ENCODE data around the gene CTAGE4.
A peak's percentile ranks its signal among the peaks of the same experiment; 100 is the strongest.
"Not testable (repeated sequence)": the region's sequence is repeated elsewhere in the genome, so short reads cannot be mapped to it uniquely, and the experiment has no call there.

CTAGE4 gene

GRCh38 chr7:144205306-144205705, 22.0 kb downstream of the CTAGE4 start:
- not testable (repeated sequence) for DNase-seq
- peak; percentile 43 for ATAC-seq

- not testable (repeated sequence) for ATAC-seq, DNase-seq
Observed at GRCh38 chr7:144217200-144217599, 33.9 kb downstream of the CTAGE4 start.

GRCh38 chr7:144218581-144218980, 35.3 kb downstream of the CTAGE4 start:
- ATAC-seq, DNase-seq: not testable (repeated sequence)

- DNase-seq, ATAC-seq: not testable (repeated sequence)
Observed at GRCh38 chr7:144219149-144219548, 35.9 kb downstream of the CTAGE4 start.

- not testable (repeated sequence) for DNase-seq, ATAC-seq
Observed at GRCh38 chr7:144220531-144220930, 37.3 kb downstream of the CTAGE4 start.

GRCh38 chr7:144223675-144224074, 40.4 kb downstream of the CTAGE4 start:
- not testable (repeated sequence) for ATAC-seq

GRCh38 chr7:144226866-144227265, 43.6 kb downstream of the CTAGE4 start:
- not testable (repeated sequence) for DNase-seq, ATAC-seq

More at GRCh38 chr7:144223675-144224074, 40.4 kb downstream of the CTAGE4 start:
- DNase-seq, result not testable (repeated sequence)

GRCh38 chr7:144228810-144229209, 45.5 kb downstream of the CTAGE4 start:
- not testable (repeated sequence) for ATAC-seq, DNase-seq

- ATAC-seq, result not testable (repeated sequence)
Observed at GRCh38 chr7:144231027-144231426, 47.8 kb downstream of the CTAGE4 start.

GRCh38 chr7:144233039-144233438, 49.8 kb downstream of the CTAGE4 start:
- ATAC-seq, DNase-seq: not testable (repeated sequence)

More at GRCh38 chr7:144231027-144231426, 47.8 kb downstream of the CTAGE4 start:
- DNase-seq, result not testable (repeated sequence)
